AG04450 (cell line): Measurements from ENCODE around the gene ZCCHC8. TPM values are rescaled to one million over a fixed set of nuclear protein-coding genes. Genes with fewer than 3 reads are reported as not detected.
A peak's percentile ranks its signal among the peaks of the same experiment; 100 is the strongest.

Experiments
- CTCF ChIA-PET: fragments of 300-600, 350-600 bp; formaldehyde crosslinking; extraction: SDS; loops from one replicate; lab custom pipeline; 2022; ENCODE audit warnings: antibody characterized with exemption, inconsistent platforms; lab: Charles Lee
- POLR2A ChIA-PET: fragments of 350-600 bp; formaldehyde crosslinking; extraction: SDS; loops from one replicate; lab custom pipeline; 2021; ENCODE audit warnings: antibody characterized with exemption, inconsistent platforms; lab: Yijun Ruan, JAX
- DNase-seq: peaks from one replicate; pipeline ENCODE4 v3.0.0-alpha.2; 2011; ENCODE audit warnings: low read depth, low spot score
- H3K27ac ChIP-seq: one replicate; pipeline ENCODE4 v1.5.1; 2012; ENCODE audit warnings: low read depth, low read length, control low read depth
- H3K27me3 ChIP-seq: one replicate; pipeline ENCODE4 v1.6.0; 2012; ENCODE audit warnings: low read length; ENCODE audit not compliant: control insufficient read depth, insufficient read depth
- H3K4me3 ChIP-seq: 2 replicates; pipeline ENCODE4 v1.5.1; 2011; ENCODE audit warnings: mild to moderate bottlenecking, low read depth, low read length, control low read depth
- H3K9me3 ChIP-seq: 2 replicates; pipeline ENCODE4 v1.5.1; 2012; ENCODE audit warnings: low read length; ENCODE audit not compliant: control insufficient read depth, insufficient read depth
- polyA plus RNA-seq: library from polyadenylated mRNA; depleted of rRNA; stranded (reverse); fragments of >200 nt; gene quantifications from 2 replicates; pipeline ENCODE4 v1.2.3, GENCODE V29; 2011; rRNA removed
- small RNA-seq: library from RNA; depleted of rRNA; stranded (forward); fragments of <200 nt; gene quantifications from one replicate; pipeline ENCODE3, GENCODE V24; 2012; ENCODE audit warnings: low read depth; ENCODE audit not compliant: insufficient read length
- TF ChIP-seq, protein P1 (sequence below): IDR thresholded peaks from 2 replicates; pipeline ENCODE4 v1.5.1; 2011; ENCODE audit warnings: low read depth, low read length, control low read depth, inconsistent platforms

ZCCHC8 gene
- polyA plus RNA-seq, 1 experiment = 16.6 TPM

DNA sequence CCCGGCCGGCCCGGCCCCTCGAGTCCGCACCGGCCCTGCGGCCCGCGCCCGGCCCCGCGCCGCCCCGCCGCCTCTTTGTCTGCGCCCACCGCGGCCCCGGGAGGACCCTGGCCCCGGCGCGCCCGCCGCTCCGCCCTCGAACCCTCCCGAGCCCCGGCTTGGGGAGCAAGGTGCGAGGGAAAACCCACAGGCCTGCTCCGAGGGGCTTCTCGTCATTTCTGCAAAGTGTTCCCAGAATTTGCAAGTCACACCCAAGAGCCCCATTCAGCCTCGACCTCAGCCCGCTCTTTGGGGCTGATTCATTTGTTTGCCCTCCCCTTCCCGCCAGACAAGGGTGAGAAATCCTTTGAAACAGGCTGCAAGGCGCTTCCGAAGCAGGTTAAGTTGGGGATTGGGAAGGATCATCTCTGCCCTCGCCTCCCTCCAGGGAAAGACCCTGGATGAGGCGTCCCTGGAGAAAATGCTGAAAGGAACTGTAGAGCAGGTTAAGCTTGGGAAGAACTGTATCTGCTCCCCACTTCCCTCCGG lies 77.9 kb downstream of the ZCCHC8 start:
- Histone ChIP-seq H3K27ac (peak overlapping the region; percentile 90), H3K27me3 (no peaks in the 10 kb centered on the region), H3K9me3 (no peaks in the 10 kb centered on the region), H3K4me3 (peak overlapping the region; percentile 67)
- POLR2A ChIA-PET = interaction anchor here (0.5 to 1.4 kb wide), 6 partner anchors 23 to 78 kb away, joined by 3 to 13 read pairs (median 5); partner anchors contain the start of gene ZCCHC8
- no peak for DNase-seq
- CTCF ChIA-PET = interaction anchor here (0.6 to 1.8 kb wide), 4 partner anchors 17 to 49 kb away, joined by 3 to 12 read pairs (median 6); no protein-coding TSS in a partner anchor
- TF ChIP-seq, protein P1, sequence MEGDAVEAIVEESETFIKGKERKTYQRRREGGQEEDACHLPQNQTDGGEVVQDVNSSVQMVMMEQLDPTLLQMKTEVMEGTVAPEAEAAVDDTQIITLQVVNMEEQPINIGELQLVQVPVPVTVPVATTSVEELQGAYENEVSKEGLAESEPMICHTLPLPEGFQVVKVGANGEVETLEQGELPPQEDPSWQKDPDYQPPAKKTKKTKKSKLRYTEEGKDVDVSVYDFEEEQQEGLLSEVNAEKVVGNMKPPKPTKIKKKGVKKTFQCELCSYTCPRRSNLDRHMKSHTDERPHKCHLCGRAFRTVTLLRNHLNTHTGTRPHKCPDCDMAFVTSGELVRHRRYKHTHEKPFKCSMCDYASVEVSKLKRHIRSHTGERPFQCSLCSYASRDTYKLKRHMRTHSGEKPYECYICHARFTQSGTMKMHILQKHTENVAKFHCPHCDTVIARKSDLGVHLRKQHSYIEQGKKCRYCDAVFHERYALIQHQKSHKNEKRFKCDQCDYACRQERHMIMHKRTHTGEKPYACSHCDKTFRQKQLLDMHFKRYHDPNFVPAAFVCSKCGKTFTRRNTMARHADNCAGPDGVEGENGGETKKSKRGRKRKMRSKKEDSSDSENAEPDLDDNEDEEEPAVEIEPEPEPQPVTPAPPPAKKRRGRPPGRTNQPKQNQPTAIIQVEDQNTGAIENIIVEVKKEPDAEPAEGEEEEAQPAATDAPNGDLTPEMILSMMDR = no peak

DNA sequence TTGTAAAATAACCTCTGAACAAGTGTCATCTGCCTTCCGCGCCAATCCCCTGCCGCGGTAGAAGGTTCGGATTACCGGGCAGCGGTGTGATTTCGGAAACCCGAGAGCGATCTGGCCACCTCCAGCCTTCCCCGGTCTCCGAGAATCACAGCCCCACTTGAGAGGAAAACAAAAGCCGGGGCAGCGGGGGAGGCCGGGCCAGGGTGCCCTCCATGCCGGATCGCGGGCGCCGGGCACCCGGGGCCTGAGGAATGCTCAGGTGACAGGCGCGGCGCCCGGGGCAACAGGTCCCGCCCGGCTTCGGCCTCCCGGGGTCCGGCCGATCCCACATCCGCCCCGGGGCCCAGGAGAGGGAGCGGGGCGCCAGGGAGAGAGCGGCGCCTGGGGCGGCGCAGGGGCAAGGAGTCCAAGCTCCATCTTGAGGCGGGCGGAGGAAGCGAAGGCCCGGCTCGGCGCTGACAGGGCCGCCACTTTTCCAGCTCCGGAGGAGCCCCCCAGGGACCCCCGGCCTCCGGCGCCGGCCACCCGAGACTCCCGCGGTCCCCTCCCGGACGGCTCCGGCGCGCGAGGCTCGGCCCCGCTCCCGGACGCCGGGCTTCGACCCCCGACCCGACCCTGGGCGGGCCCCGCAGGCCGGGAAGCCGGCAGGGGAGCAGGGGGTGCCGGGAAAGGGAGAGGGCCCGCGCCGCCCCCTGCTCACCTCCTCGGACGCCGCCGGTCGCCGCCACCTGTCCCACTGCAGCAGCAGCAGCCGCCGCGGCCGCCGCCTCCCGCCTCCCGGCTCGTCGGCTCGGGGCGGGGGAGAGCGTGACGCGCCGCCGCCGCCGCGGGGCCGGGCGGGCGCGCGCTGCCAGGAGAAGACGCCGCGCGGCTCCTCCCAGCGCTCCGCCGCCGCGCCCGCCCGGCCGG lies 78.7 kb downstream of the ZCCHC8 start, which contains the start of gene CLIP1:
CLIP1 (minus strand) TSS at position 849 of the 909 bp plus-strand sequence. CDS start 42,217 bp downstream, outside the sequence.
- ChIA-PET POLR2A (interaction anchor here (0.6 to 1.6 kb wide), 7 partner anchors 22 to 79 kb away, joined by 3 to 9 read pairs (median 3); partner anchors contain the start of gene ZCCHC8), CTCF (interaction anchor here (0.6 to 1.6 kb wide), 3 partner anchors 16 to 49 kb away, joined by 3 to 12 read pairs (median 4); no protein-coding TSS in a partner anchor)
- DNase-seq = no peak

More for the DNA sequence above, 78.7 kb downstream of the ZCCHC8 start, which contains the start of gene CLIP1:
- peak within 1 kb of the TSS; percentile 97 for H3K27ac ChIP-seq
- no peaks in the 10 kb centered on the region for H3K9me3 ChIP-seq
- H3K4me3 ChIP-seq = peak within 1 kb of the TSS; percentile 80
- TF ChIP-seq, protein P1 = peak; percentile 46
- H3K27me3 ChIP-seq = no peaks in the 10 kb centered on the region

Small RNA genes lying within 50 kb of the gene (small RNA-seq; reads per million reads assigned to genes)
- not detected for gene RF00411

Other genes starting within 250 kb of the ZCCHC8 start
- gene VPS33A, start 234.4 kb downstream of the ZCCHC8 start, polyA plus RNA-seq = 22.7 and 23.5 TPM in 2 replicates
- 62.0 and 63.6 TPM in 2 replicates for gene CLIP1, start 78.3 kb downstream of the ZCCHC8 start, polyA plus RNA-seq
- gene RSRC2, start 26.0 kb upstream of the ZCCHC8 start, polyA plus RNA-seq = 29.4 and 45.9 TPM in 2 replicates
- gene KNTC1, start 26.3 kb upstream of the ZCCHC8 start, polyA plus RNA-seq = 6.1 and 10.0 TPM in 2 replicates
- gene HCAR2, start 202.4 kb upstream of the ZCCHC8 start, polyA plus RNA-seq = not detected in 2 replicates
- gene HCAR3, start 215.9 kb upstream of the ZCCHC8 start, polyA plus RNA-seq = not detected in 2 replicates
- 0.02 and 0.05 TPM in 2 replicates for gene HCAR1, start 229.9 kb upstream of the ZCCHC8 start, polyA plus RNA-seq